GM20000 (cell line): ENCODE measurements around the gene NKAPL.

Experiments used
- DNase-seq: peaks from one replicate; pipeline ENCODE4 v3.0.0; 2012; ENCODE audit warnings: low spot score
- TF ChIP-seq, protein P1 (sequence below): IDR thresholded peaks from 2 replicates; pipeline ENCODE4 v1.5.1; 2012; ENCODE audit warnings: mild to moderate bottlenecking, control low read depth; ENCODE audit errors: extremely low read depth, missing control alignments

Gene NKAPL

GRCh38 chr6:28258877-28259777 is at the start of gene NKAPL:
TSS of gene NKAPL (plus strand) at chr6:28259297. CDS start at chr6:28259372, 75 bp downstream.
- peak; percentile 25 for DNase-seq
- TF ChIP-seq, protein P1, sequence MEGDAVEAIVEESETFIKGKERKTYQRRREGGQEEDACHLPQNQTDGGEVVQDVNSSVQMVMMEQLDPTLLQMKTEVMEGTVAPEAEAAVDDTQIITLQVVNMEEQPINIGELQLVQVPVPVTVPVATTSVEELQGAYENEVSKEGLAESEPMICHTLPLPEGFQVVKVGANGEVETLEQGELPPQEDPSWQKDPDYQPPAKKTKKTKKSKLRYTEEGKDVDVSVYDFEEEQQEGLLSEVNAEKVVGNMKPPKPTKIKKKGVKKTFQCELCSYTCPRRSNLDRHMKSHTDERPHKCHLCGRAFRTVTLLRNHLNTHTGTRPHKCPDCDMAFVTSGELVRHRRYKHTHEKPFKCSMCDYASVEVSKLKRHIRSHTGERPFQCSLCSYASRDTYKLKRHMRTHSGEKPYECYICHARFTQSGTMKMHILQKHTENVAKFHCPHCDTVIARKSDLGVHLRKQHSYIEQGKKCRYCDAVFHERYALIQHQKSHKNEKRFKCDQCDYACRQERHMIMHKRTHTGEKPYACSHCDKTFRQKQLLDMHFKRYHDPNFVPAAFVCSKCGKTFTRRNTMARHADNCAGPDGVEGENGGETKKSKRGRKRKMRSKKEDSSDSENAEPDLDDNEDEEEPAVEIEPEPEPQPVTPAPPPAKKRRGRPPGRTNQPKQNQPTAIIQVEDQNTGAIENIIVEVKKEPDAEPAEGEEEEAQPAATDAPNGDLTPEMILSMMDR = no peak

GRCh38 chr6:28209753-28210535 is 49.2 kb upstream of the NKAPL start:
- DNase-seq = no peak
- TF ChIP-seq, protein P1 = no peak

DNA sequence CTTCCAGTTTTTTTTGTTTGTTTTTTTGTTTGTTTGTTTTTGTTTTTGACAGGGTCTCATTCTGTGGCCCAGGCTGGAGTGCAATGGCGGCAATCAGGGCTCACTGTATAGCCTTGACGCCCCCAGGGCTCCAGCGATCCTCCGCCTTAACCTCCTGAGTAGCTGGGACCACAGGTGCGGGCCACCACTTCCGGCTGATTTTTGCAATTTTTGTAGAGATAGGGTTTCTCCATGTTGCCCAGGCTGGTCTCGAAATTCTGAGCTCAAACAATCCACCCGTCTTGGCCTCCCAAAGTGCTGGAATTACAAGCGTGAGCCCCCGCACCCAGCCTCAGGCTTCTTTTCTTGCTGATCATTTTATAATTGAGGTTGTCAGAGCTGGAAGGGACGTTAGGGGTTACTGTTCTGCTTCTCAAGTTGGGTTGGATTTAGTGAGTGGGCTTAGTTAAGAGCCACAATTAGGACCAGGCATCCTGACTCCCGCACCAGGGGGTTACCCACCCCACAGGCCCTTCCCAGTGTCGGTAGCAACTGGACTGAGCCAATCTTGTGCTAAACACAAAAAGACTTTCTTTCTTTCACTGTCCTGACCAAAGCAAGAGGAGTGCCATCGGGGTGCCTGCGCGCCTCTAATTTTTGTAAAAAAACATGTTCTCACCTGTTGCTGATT is 47.1 kb upstream of the NKAPL start:
- TF ChIP-seq, protein P1 = no peak
- DNase-seq = no peak

- DNase-seq = peak; percentile 69
- TF ChIP-seq, protein P1 = peak; percentile 8
These were observed 46.4 kb upstream of the NKAPL start for GRCh38 chr6:28212510-28213212.

- TF ChIP-seq, protein P1 = no peak
- DNase-seq = no peak
These were observed 45.9 kb upstream of the NKAPL start for GRCh38 chr6:28213213-28213523.

DNA sequence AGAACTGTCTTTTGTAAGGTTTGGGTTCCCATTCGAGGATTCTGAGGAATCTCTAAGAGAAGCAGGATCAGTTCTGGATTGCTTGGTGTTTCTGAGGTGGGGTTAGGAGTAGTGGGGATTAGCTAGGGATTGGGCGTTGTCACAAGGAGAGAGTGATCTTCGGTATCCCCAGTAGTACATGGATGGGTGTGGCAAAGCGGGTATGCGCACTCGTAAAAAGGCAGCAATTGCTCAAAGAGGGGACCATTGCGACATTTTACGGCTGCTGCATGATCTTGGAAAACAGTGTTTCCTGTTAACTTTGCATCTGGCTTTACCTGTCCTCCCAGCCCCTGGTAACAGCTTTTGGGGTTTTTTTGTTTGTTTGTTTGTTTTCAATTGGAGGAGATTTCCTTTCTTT is 43.7 kb upstream of the NKAPL start:
- DNase-seq = no peak
- TF ChIP-seq, protein P1 = no peak
